Neural progenitor cell (in vitro differentiated cells): Measurements from ENCODE around the gene TTC6.

Source experiments
- EZH2 ChIP-seq: fragments of 200-600 bp; sonication (generic); IDR thresholded peaks from 2 replicates; pipeline ENCODE4 v1.6.1; 2017; ENCODE audit warnings: antibody characterized with exemption, mild to moderate bottlenecking, moderate library complexity
- EZH2phosphoT487 ChIP-seq: fragments of 200-600 bp; sonication (generic); IDR thresholded peaks from 2 replicates; pipeline ENCODE4 v1.6.1; 2017; ENCODE audit warnings: antibody characterized with exemption
- TF ChIP-seq, protein P1 (sequence below): fragments of 200-600 bp; sonication (generic); IDR thresholded peaks from 2 replicates; pipeline ENCODE4 v1.5.1; 2017; ENCODE audit warnings: antibody characterized with exemption, mild to moderate bottlenecking

DNA sequence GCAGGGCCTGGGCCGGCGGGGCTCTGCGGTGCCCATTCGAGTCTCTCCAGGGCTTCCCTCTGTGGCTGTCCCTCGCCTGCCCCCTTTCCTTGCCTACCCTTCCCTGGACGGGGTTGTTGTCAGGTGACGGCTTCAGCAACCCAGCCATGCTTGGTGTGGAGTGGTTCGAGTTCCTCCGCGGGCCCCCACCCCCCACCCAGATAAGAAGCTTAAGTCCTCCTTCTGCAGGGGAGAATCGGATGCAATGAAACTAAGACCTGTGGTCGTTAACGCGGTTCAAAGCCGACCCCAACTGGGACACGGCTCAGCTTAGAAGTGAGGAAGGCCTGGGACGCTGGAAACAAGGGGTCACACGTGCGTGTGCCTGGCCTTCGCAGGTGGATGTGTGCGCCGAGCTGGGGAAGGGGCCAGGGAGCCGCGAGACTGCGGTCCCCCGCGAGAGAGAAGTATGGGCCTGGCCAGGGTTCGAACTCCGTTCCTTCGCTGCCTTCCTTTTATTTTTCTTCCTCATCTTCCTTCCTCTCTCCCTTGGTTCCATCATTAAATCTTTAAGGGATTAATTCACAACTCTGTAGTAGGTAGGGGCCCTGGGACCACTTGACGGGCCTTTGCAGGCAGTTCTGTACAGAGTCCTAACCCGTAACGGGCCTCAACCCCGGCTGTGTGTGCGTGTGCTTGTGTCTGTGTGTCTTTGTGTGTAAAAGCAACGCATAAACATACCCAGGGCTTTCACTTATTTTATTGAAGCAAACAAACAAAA lies 3.5 kb downstream of the TTC6 start:
- TF ChIP-seq, protein P1, sequence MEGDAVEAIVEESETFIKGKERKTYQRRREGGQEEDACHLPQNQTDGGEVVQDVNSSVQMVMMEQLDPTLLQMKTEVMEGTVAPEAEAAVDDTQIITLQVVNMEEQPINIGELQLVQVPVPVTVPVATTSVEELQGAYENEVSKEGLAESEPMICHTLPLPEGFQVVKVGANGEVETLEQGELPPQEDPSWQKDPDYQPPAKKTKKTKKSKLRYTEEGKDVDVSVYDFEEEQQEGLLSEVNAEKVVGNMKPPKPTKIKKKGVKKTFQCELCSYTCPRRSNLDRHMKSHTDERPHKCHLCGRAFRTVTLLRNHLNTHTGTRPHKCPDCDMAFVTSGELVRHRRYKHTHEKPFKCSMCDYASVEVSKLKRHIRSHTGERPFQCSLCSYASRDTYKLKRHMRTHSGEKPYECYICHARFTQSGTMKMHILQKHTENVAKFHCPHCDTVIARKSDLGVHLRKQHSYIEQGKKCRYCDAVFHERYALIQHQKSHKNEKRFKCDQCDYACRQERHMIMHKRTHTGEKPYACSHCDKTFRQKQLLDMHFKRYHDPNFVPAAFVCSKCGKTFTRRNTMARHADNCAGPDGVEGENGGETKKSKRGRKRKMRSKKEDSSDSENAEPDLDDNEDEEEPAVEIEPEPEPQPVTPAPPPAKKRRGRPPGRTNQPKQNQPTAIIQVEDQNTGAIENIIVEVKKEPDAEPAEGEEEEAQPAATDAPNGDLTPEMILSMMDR = no peak
- peak; percentile 77 for TF ChIP-seq EZH2
- peak; percentile 64 for TF ChIP-seq EZH2phosphoT487
